Kasumi-1 (cell line): ENCODE data around the gene ABCC5.

Source experiments
- DNase-seq, 2 experiments: peaks; one replicate each; lab custom pipeline; 2025; lab: John Stamatoyannopoulos, UW

ABCC5 gene

GRCh38 chr3:183975981-183976662, 41.6 kb downstream of the ABCC5 start:
- no peak for DNase-seq

GRCh38 chr3:183968666-183969245, 48.9 kb downstream of the ABCC5 start:
- DNase-seq = no peak

GRCh38 chr3:183967693-183968092, 50.0 kb downstream of the ABCC5 start:
- no peak for DNase-seq

DNA sequence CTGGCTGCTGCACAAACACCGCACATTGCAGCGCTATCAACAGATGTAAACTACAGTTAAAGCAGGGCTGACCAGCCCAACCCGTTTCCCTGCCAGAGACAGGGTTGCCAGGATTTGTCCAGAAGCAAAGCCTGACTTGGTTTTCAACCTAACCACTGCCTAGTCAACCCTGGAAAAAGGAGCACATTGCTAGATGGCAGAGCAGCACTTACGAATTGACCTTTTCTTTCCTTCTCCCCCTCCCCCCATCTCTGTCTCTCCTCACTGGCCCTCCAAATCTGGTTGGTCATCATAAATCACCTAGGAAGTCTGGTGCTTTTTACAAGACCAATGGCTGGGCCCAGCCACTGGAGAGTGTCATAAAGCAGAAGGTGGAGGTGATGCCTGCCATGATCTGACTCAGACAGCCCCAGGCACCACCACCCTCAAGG, 51.3 kb downstream of the ABCC5 start:
- DNase-seq = no peak

- DNase-seq = no peak
These were observed 54.9 kb downstream of the ABCC5 start for GRCh38 chr3:183962807-183963206.

DNA sequence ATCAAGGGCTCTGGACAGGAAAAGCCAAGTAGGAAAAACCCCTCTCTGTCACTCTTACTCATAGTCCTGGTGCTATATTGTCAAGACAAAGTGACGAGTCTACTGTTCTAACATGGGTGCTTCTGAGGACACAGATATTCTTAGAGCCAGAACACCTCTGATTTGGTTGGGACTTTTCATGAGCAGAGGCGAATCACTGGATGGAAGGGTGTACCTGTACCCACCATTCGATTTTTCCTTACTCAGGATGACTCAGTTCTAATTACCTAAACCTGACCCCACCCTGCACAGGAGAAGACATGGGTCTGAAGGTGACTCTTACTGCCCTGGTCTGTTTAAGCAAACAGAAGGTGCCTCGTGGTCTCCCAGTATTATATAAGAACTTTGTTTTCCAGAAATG, 58.5 kb downstream of the ABCC5 start:
- no peak for DNase-seq

DNA sequence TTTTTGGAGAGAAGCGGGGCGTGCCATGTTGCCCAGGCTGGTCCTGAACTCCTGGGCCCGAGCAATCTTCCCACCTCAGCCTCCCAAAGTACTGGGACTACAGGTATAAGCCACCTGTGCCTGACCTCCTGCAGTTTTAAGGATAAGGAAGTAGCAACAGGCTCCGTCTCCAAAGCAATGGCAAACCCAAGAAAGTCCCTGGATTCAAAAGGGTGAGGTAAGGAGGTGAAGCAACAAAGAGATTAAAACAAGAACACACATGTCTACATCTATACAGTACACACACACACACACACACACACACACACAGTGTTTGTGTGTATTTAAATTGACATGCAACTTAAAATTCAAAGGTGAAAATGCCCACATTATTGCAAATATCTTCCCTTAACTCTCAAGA, 58.9 kb downstream of the ABCC5 start:
- DNase-seq = no peak

DNA sequence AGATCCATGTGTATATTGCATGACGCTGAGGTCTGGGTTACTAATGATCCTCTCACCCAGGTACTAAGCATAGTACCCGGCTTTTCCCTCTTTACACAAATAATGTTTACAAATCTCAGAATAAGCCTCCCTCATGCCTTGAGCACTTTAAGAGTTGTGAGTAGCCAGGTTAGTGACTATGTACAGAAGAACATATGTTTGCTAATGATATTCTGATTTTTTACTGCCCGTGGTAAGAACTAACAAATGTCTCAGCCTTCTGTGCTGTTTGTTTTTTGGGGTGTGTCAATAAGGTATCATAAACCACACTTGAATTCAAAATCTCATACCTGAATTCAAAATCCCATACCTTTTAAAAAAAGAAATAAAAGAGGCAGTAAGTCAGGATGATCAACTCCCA, 59.5 kb downstream of the ABCC5 start:
- no peak for DNase-seq

DNA sequence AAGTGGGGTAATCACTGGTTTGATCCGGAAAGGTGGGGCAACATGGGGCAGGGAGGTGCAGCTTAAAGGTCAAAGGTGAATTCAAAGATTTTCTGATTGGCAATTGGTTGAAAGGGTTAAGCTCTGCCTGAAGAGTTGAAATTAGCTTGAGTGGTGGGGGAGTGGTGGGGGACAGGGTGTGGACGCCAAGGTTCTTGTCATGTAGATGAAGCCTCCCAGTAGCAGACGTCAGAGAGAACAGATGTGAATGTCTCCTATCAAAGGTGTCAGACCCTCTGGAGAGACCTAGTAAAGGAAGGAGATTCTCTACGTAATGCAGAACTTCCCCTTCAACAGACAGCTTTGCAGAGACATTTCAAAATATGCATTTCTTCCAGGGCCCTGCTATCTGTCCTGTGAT, 62.8 kb downstream of the ABCC5 start:
- DNase-seq = no peak

- no peak for DNase-seq
These were observed 64.1 kb downstream of the ABCC5 start for GRCh38 chr3:183953471-183954070.

DNA sequence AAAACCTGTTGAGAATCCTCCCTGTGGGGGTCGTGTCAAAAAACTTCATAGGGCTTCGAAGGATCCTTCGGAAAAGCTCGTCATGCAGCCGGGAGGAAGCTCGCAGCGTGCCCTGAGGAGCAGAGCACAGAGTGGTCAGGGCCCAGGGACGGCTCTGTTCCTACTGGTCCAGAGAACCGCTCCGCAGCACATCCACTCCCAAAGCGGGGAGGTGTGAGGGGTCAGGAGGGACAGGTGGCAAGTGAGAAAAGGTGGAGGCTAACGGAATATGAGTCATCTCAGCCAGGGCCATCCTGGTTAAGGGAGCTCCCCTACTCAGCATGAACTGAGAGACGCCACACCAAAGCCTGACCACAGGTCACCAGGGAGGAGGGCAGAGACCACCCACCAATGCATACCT, 66.2 kb downstream of the ABCC5 start:
- DNase-seq = no peak

DNA sequence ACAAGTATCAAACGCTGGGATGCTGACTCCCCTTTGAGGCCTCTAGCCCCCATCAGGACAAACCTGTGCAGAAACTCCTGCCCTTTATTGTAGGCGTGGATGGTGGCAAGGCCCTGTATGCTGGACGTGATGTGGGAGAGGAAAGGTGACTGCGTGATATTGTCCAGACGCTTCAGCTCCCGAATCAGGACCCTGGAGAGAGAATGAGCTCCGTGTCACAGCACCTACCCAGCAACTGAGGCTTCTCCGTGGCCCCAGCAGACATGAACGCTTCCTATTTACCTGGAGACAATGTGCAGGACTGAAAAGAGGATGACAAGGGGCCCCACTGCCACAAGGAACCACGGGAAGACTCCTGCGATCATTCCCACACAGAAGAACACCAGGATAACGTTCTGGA, 68.0 kb downstream of the ABCC5 start:
- no peak for DNase-seq

- DNase-seq = no peak
These were observed 71.6 kb downstream of the ABCC5 start for GRCh38 chr3:183946037-183946436.

- DNase-seq = no peak
These were observed 72.9 kb downstream of the ABCC5 start for GRCh38 chr3:183944775-183945174.

GRCh38 chr3:183943739-183944138, 73.9 kb downstream of the ABCC5 start:
- DNase-seq = no peak

DNA sequence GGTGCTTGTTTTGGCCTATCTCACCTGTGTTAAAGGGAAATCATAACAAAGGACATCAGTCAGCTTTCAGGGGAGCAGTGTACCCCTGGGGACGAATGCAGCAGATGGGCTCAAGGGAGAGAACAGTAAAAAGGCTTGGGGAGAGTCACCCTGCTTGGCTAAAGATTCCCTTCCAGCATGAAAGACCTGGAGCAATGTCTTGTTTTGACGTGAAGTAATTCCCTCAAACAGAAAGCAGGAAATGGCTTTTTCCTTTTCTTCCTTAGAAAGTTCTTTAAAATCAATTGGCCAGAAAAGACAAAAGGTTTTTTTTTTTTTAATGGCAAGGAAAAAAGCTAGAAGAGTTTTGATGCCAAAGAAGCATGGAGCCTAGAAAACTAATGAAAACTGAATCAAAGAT, 76.5 kb downstream of the ABCC5 start:
- no peak for DNase-seq

DNA sequence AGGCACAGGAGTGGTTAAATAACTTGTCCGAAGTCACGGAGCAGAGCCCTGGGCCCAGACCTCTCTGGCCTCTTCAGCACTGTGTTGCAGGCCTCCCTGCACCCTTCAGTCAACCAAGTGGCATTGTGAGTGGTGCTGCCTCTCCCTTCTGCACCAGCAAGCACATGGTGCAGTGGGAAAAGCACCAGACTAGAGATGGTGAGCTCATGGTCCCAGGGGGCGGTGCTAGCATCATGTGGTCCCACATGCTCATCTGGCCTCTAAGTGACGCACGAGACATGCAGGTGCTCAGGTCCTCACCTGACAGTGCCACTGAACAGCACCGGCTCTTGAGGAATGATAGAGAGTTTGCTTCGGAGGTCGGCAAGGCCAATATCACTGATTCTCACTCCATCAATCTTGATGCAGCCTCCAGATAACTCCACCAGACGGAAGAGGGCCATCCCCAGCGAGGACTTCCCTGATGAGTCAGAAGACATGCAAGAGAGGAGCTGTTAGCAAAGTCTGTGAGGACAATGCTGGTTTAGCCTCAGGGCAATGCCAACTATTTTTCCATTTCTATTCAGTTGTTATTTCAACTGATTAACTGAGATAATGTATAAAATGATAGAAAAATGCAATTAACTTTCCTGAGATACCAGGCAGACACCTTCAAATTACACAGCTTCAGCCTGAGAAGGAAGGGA, 79.9 kb downstream of the ABCC5 start:
- DNase-seq = no peak

DNA sequence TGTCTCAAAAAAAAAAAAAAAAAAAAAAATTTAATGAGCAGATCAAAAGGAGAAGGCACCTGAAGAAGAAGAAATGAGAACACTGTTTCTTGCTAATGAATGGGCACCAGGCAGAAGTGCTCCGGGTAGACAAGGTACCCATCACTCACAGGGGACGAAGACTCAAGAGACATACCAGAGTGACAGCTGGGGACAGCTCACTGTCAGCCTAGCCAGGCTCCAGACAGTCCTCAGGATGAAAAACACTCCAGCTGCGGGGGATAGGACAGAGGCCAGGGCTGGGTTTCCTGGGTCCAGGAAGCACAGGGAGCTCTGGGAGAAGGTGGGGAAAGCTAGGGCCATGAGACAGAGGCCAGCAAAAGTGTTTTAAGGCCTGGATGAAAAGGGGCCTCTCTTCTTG, 84.5 kb downstream of the ABCC5 start:
- no peak for DNase-seq

GRCh38 chr3:183931881-183932280, 85.8 kb downstream of the ABCC5 start:
- no peak for DNase-seq

DNA sequence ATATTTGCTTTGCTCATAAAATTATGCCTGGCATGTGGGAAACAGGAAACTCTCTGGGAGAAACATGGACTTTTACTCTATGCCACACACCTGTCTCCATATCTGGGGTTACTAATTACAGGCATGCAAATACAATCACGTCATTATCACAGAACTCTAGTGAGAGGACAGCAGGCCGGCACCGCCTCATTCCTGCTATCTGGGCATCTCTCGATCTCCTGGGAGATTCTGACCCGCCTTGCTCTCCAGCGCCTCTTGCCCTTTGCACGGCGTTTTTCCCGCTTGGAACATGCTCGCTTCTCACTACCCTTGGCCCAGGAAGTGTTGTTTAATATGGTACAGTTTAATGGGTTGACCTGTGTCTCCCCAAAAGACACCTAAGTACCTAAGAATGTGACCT, 87.6 kb downstream of the ABCC5 start:
- DNase-seq = no peak

DNA sequence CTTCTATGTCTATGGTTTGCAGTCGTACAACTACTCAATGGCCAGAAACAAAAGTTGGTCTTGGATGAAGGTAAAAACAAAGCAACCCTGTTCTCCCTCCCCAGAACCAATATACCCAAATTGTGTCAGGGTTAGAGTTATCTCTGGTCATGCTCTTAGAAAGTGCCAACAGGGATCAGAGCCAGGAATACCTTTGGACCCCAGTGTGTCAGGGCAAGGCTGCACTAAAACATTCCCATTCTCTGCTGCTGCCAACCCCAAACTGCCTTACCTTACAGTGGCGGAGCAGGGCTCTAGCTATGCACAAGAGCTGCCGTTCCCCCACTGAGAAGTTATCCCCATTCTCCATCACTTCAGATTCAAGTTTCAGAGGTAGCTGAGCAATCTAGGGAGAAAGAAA, 90.6 kb downstream of the ABCC5 start:
- DNase-seq = no peak

DNA sequence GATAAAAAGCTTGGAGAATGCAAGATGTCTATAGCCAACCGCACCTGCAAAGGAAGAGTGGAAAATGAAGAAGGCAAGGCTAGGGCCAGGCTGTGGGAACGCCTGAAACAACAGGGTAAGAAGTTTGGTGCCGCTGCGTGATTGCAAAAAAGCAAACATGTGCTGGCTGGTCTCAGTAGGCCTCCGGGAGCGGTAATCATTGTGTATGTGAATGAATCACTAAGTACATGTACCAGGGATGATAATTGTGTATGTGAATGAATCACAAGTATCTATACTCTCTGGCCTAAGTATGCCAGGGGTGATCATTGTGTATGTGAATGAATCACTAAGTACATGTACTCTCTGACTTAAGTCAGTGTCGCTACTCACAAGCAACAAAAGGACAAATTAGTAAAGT, 92.7 kb downstream of the ABCC5 start:
- no peak for DNase-seq

GRCh38 chr3:183924543-183924942, 93.1 kb downstream of the ABCC5 start:
- DNase-seq = no peak
